K562 (cell line): ENCODE results near the gene ZCRB1.

Experiments used
- CTCF ChIP-seq, 3 experiments: IDR thresholded peaks in 2 of 3; conservative IDR thresholded peaks in 1 of 3; 2 replicates each; pipeline ENCODE4 v1.5.1; 2011 to 2012; ENCODE audit warnings: low read length in 3 of 3, mild to moderate bottlenecking in 3 of 3, control low read depth in 2 of 3, improper control_type of control experiment in 1 of 3, inconsistent platforms in 1 of 3, low read depth in 1 of 3, mixed read lengths in 1 of 3, moderate library complexity in 1 of 3; ENCODE audit not compliant: insufficient read depth in 2 of 3
- DPF2 ChIP-seq: fragments of 450-650 bp; IDR thresholded peaks from 2 replicates; pipeline ENCODE4 v1.6.1; 2016
- ELF1 ChIP-seq: fragments of 200-800 bp; sonication (Bioruptor generic); IDR thresholded peaks from 2 replicates; pipeline ENCODE4 v1.6.1; 2016; ENCODE audit warnings: missing genetic modification characterization, missing compliant biosample characterization
- FOXJ2 ChIP-seq: fragments of 200-800 bp; sonication (Bioruptor generic); IDR thresholded peaks from 2 replicates; pipeline ENCODE4 v1.6.1; 2016; ENCODE audit warnings: missing genetic modification characterization, missing compliant biosample characterization
- HNRNPL ChIP-seq: fragments of 200-400 bp; formaldehyde crosslinking; IDR thresholded peaks from 2 replicates; pipeline ENCODE4 v1.6.1; 2017; ENCODE audit warnings: low read depth, mild to moderate bottlenecking, low read length
- MYC ChIP-seq, 2 experiments: fragments of 250-450 bp in 1 of 2; sonication (Bioruptor Pico) in 1 of 2; IDR thresholded peaks; 2 replicates each; pipeline versions ENCODE4 v1.5.1 to v1.6.1; 2012 to 2021; ENCODE audit warnings: low read depth in 2 of 2, borderline replicate concordance in 1 of 2, improper control_type of control experiment in 1 of 2, low read length in 1 of 2, mild to moderate bottlenecking in 1 of 2, moderate library complexity in 1 of 2
- ZNF184 ChIP-seq: sonication (generic); formaldehyde crosslinking; IDR thresholded peaks from 2 replicates; pipeline ENCODE4 v1.5.0; 2020; ENCODE audit warnings: missing genetic modification reagents
- ZNF316 ChIP-seq: fragments of 450-650 bp; IDR thresholded peaks from 2 replicates; pipeline ENCODE4 v1.6.1; 2016
- TF ChIP-seq, protein P1 (sequence below): sonication (generic); formaldehyde crosslinking; IDR thresholded peaks from 2 replicates; pipeline ENCODE4 v1.8.0; 2023; ENCODE audit warnings: missing genetic modification reagents, mild to moderate bottlenecking, borderline replicate concordance

- TF ChIP-seq, protein P1, sequence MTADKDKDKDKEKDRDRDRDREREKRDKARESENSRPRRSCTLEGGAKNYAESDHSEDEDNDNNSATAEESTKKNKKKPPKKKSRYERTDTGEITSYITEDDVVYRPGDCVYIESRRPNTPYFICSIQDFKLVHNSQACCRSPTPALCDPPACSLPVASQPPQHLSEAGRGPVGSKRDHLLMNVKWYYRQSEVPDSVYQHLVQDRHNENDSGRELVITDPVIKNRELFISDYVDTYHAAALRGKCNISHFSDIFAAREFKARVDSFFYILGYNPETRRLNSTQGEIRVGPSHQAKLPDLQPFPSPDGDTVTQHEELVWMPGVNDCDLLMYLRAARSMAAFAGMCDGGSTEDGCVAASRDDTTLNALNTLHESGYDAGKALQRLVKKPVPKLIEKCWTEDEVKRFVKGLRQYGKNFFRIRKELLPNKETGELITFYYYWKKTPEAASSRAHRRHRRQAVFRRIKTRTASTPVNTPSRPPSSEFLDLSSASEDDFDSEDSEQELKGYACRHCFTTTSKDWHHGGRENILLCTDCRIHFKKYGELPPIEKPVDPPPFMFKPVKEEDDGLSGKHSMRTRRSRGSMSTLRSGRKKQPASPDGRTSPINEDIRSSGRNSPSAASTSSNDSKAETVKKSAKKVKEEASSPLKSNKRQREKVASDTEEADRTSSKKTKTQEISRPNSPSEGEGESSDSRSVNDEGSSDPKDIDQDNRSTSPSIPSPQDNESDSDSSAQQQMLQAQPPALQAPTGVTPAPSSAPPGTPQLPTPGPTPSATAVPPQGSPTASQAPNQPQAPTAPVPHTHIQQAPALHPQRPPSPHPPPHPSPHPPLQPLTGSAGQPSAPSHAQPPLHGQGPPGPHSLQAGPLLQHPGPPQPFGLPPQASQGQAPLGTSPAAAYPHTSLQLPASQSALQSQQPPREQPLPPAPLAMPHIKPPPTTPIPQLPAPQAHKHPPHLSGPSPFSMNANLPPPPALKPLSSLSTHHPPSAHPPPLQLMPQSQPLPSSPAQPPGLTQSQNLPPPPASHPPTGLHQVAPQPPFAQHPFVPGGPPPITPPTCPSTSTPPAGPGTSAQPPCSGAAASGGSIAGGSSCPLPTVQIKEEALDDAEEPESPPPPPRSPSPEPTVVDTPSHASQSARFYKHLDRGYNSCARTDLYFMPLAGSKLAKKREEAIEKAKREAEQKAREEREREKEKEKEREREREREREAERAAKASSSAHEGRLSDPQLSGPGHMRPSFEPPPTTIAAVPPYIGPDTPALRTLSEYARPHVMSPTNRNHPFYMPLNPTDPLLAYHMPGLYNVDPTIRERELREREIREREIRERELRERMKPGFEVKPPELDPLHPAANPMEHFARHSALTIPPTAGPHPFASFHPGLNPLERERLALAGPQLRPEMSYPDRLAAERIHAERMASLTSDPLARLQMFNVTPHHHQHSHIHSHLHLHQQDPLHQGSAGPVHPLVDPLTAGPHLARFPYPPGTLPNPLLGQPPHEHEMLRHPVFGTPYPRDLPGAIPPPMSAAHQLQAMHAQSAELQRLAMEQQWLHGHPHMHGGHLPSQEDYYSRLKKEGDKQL, result no peak
- TF ChIP-seq CTCF (IDR thresholded peaks at IDR 0.05 in 2 of 3, conservative IDR thresholded peaks at IDR 0.05 in 1 of 3; ENCODE audit: insufficient read depth in 2 of 3, low read depth in 1 of 3, low read length in 3 of 3) (no peak), MYC (IDR thresholded peaks at IDR 0.05; ENCODE audit: low read depth, low read length) (no peak), MYC (CRISPR knock-in tag; IDR thresholded peaks at IDR 0.05; ENCODE audit: borderline replicate concordance, low read depth) (no peak), ELF1 (tag) (no peak), ZNF316 (no peak), HNRNPL (no peak), DPF2 (no peak), FOXJ2 (tag) (no peak), ZNF184 (CRISPR knock-in tag) (no peak)
These were observed 48.3 kb downstream of the ZCRB1 start for GRCh38 chr12:42277396-42278127.
